Measurements from ENCODE around the gene USP21. TPM values are rescaled to one million over a fixed set of nuclear protein-coding genes. Genes with fewer than 3 reads are reported as not detected.

USP21 gene
- total and polyA plus RNA-seq, 4 donors: 11.0 to 52.1 (median 34.3) TPM

- no peak for DNase-seq (ENCODE audit: low read depth in 4 of 6, low spot score in 6 of 6)
- no peaks in the 10 kb centered on the region for H3K27me3 ChIP-seq (ENCODE audit: control insufficient read depth, insufficient read depth, low read length)
- H3K36me3 ChIP-seq (ENCODE audit: control insufficient read depth, insufficient read depth, low read length): peaks cover 48% of the 10 kb centered on the region
- H3K4me3 ChIP-seq (ENCODE audit: low read depth, low read length): peak overlapping the region; percentile 91
- no peak overlapping the region for H3K27ac ChIP-seq (ENCODE audit: low read depth, low read length)
- no peaks in the 10 kb centered on the region for H3K9me3 ChIP-seq (ENCODE audit: control insufficient read depth, insufficient read depth, low read length)
- 89% methylated on average over 10 of the region's 10 CpGs for WGBS (ENCODE audit: insufficient coverage)
- H3K4me1 ChIP-seq (ENCODE audit: control insufficient read depth, insufficient read depth, low read length): peaks cover 13% of the 10 kb centered on the region
Observed at GRCh38 chr1:161175771-161176453, 16.6 kb downstream of the USP21 start.

GRCh38 chr1:161176468-161177111, 17.3 kb downstream of the USP21 start:
- WGBS (ENCODE audit: insufficient coverage): 37% methylated on average over 6 of the region's 17 CpGs
- Histone ChIP-seq H3K36me3 (ENCODE audit: control insufficient read depth, insufficient read depth, low read length) (peaks cover 41% of the 10 kb centered on the region), H3K4me1 (ENCODE audit: control insufficient read depth, insufficient read depth, low read length) (peaks cover 13% of the 10 kb centered on the region)

DNA sequence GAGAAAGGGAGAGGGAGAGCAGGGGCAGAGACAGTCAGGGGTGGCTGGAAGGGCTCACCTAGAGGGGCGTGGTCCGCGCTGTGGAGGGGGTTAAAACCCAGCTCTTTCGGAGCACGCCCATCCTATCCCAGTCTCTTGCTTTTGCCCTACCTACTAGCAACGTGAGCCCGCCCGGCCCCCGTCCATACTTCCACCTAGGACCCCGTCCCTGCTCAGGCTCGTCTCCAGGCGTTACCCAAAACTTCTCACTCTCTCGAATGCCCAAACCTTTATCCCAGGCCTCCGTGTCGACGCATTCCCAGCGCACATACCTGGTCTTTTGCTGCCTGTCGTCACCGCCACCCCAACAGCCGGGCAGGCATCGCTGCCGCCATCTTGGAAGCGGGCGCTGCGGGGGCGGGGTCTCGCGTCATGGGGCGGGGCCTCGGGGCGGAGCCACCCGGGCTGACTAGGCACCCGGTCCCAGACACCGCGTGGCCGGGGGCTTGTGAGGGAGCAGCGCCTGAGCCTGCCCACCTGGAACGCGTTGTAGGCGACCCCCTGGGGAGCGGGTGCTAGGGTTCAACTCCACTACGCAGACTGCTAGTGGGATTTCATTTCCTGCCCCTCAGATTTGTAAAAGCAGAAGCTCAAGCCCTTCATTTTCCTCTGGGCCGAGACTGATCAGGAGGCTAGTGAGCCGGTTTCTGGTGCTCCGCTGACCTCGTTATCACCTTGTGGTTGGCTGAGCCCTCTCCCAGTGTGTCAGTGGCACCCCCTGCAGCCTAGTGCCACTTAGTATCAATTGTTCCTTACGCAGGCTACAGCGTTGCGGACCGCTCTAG, 18.0 kb downstream of the USP21 start, which contains the start of gene B4GALT3:
B4GALT3 (minus strand) TSS at position 396 of the 824 bp plus-strand sequence. CDS start 1,447 bp downstream, outside the sequence.
- DNase-seq (ENCODE audit: low read depth in 4 of 6, low spot score in 6 of 6): peak in 5 of 6 donors; percentile 71 to 96 (median 82)
- Histone ChIP-seq H3K27me3 (ENCODE audit: control insufficient read depth, insufficient read depth, low read length) (no peaks in the 10 kb centered on the region), H3K9me3 (ENCODE audit: control insufficient read depth, insufficient read depth, low read length) (no peaks in the 10 kb centered on the region), H3K4me3 (ENCODE audit: low read depth, low read length) (peak within 1 kb of the TSS; percentile 91), H3K4me1 (ENCODE audit: control insufficient read depth, insufficient read depth, low read length) (peaks cover 13% of the 10 kb centered on the region), H3K27ac (ENCODE audit: low read depth, low read length) (peak within 1 kb of the TSS; percentile 75), H3K36me3 (ENCODE audit: control insufficient read depth, insufficient read depth, low read length) (peaks cover 34% of the 10 kb centered on the region)
- WGBS (ENCODE audit: insufficient coverage): under 1% methylated on average over 45 of the region's 50 CpGs

More at GRCh38 chr1:161176468-161177111, 17.3 kb downstream of the USP21 start:
- Histone ChIP-seq H3K27ac (ENCODE audit: low read depth, low read length) (peak overlapping the region; percentile 75), H3K27me3 (ENCODE audit: control insufficient read depth, insufficient read depth, low read length) (no peaks in the 10 kb centered on the region), H3K4me3 (ENCODE audit: low read depth, low read length) (peak overlapping the region; percentile 91), H3K9me3 (ENCODE audit: control insufficient read depth, insufficient read depth, low read length) (no peaks in the 10 kb centered on the region)
- DNase-seq (ENCODE audit: low read depth in 4 of 6, low spot score in 6 of 6): no peak

DNA sequence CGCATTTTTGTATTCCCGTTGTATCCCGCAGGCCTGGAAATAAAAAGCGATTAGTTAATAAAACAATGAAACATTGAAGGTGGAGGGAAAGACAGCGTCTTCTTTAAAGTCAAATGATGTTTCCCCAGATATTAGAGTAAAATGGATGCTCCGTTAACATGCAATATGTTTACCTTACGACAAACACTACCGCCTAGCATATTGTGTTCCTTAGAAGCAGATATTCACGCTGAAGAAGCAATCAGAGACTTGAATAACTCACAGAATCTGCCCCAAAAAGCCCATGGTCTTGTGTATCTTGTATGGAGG, 18.6 kb downstream of the USP21 start:
- DNase-seq (ENCODE audit: low read depth in 4 of 6, low spot score in 6 of 6): no peak
- H3K36me3 ChIP-seq (ENCODE audit: control insufficient read depth, insufficient read depth, low read length): peaks cover 28% of the 10 kb centered on the region
- WGBS (ENCODE audit: insufficient coverage): 17% methylated on average over 1 of the region's 9 CpGs
- H3K27ac ChIP-seq (ENCODE audit: low read depth, low read length): peak overlapping the region; percentile 75
- no peaks in the 10 kb centered on the region for H3K27me3 ChIP-seq (ENCODE audit: control insufficient read depth, insufficient read depth, low read length)
- H3K9me3 ChIP-seq (ENCODE audit: control insufficient read depth, insufficient read depth, low read length): no peaks in the 10 kb centered on the region
- peaks cover 13% of the 10 kb centered on the region for H3K4me1 ChIP-seq (ENCODE audit: control insufficient read depth, insufficient read depth, low read length)
- H3K4me3 ChIP-seq (ENCODE audit: low read depth, low read length): peak overlapping the region; percentile 91

- H3K9me3 ChIP-seq (ENCODE audit: control insufficient read depth, insufficient read depth, low read length): no peaks in the 10 kb centered on the region
- H3K4me3 ChIP-seq (ENCODE audit: low read depth, low read length): no peak overlapping the region
- H3K4me1 ChIP-seq (ENCODE audit: control insufficient read depth, insufficient read depth, low read length): peaks cover 13% of the 10 kb centered on the region
- H3K36me3 ChIP-seq (ENCODE audit: control insufficient read depth, insufficient read depth, low read length): peaks cover 15% of the 10 kb centered on the region
- WGBS (ENCODE audit: insufficient coverage): 100% methylated on average over 2 of the region's 3 CpGs
- DNase-seq (ENCODE audit: low read depth in 4 of 6, low spot score in 6 of 6): no peak
- H3K27ac ChIP-seq (ENCODE audit: low read depth, low read length): no peak overlapping the region
- H3K27me3 ChIP-seq (ENCODE audit: control insufficient read depth, insufficient read depth, low read length): no peaks in the 10 kb centered on the region
Observed at GRCh38 chr1:161179698-161180097, 20.4 kb downstream of the USP21 start.

- DNase-seq (ENCODE audit: low read depth in 4 of 6, low spot score in 6 of 6): peak in 1 of 6 donors; percentile 28
- 53% methylated on average over 1 of the region's 1 CpG for WGBS (ENCODE audit: insufficient coverage)
Observed at GRCh38 chr1:161180639-161181038, 21.3 kb downstream of the USP21 start.

DNA sequence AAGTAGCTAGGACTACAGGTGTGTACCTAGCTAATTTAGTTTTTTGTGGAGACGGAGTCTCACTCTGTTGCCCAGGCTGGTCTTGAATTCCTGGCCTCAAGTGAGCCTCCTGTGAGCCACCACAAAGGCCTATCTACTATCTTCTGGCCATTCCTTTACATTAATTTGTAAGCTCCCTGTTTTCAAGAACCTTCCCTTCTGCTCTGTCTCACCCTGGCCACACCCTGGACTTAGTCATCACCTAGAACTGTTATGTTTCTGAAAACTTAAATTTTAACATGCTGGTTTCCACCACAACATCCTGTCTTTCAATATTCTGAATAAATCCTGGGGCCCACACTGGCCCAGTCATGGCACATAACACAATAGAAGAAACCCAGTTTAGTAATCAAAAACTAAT, 22.9 kb downstream of the USP21 start:
- H3K4me3 ChIP-seq (ENCODE audit: low read depth, low read length): no peak overlapping the region
- no peaks in the 10 kb centered on the region for H3K36me3 ChIP-seq (ENCODE audit: control insufficient read depth, insufficient read depth, low read length)
- WGBS (ENCODE audit: insufficient coverage): 100% methylated on average over 1 of the region's 1 CpG
- peaks cover 5% of the 10 kb centered on the region for H3K4me1 ChIP-seq (ENCODE audit: control insufficient read depth, insufficient read depth, low read length)
- no peak for DNase-seq (ENCODE audit: low read depth in 4 of 6, low spot score in 6 of 6)
- H3K27me3 ChIP-seq (ENCODE audit: control insufficient read depth, insufficient read depth, low read length): no peaks in the 10 kb centered on the region
- no peak overlapping the region for H3K27ac ChIP-seq (ENCODE audit: low read depth, low read length)
- no peaks in the 10 kb centered on the region for H3K9me3 ChIP-seq (ENCODE audit: control insufficient read depth, insufficient read depth, low read length)

More at GRCh38 chr1:161180639-161181038, 21.3 kb downstream of the USP21 start:
- Histone ChIP-seq H3K27ac (ENCODE audit: low read depth, low read length) (no peak overlapping the region), H3K9me3 (ENCODE audit: control insufficient read depth, insufficient read depth, low read length) (no peaks in the 10 kb centered on the region), H3K4me3 (ENCODE audit: low read depth, low read length) (no peak overlapping the region), H3K36me3 (ENCODE audit: control insufficient read depth, insufficient read depth, low read length) (peaks cover 6% of the 10 kb centered on the region), H3K27me3 (ENCODE audit: control insufficient read depth, insufficient read depth, low read length) (no peaks in the 10 kb centered on the region), H3K4me1 (ENCODE audit: control insufficient read depth, insufficient read depth, low read length) (peaks cover 13% of the 10 kb centered on the region)

GRCh38 chr1:161185282-161185682, 26.0 kb downstream of the USP21 start:
- H3K27ac ChIP-seq (ENCODE audit: low read depth, low read length): peak overlapping the region; percentile 10

DNA sequence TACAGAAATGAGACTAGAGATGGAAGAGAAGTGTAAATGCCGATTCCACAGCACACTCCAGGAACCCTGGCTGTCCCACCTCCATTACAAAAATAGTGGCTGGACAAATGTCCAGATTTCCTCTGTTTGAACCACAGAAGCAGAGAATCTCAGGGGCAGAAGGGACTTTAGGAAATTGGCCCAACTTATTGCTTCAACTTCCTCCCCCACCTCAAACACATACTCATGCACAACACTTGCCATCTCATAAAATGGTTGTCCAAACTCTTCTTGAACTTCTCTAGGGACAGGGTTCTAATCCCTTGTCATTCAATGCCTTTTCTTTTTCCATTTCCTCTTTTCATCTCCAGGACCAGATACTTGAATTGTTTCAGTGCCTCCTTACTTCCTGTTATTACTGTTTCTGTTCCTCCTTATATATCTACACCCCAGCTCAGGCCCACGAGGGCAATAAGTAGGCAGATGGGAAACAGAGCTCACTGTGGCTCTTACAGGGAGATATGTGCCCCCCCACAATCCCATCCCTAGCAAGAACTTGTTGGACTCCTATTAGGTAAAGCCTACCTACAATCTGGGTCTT, 26.5 kb downstream of the USP21 start:
- WGBS (ENCODE audit: insufficient coverage): 80% methylated on average over 1 of the region's 2 CpGs
- Histone ChIP-seq H3K4me3 (ENCODE audit: low read depth, low read length) (no peak overlapping the region), H3K9me3 (ENCODE audit: control insufficient read depth, insufficient read depth, low read length) (no peaks in the 10 kb centered on the region), H3K4me1 (ENCODE audit: control insufficient read depth, insufficient read depth, low read length) (peaks cover 4% of the 10 kb centered on the region), H3K27ac (ENCODE audit: low read depth, low read length) (peak overlapping the region; percentile 10), H3K27me3 (ENCODE audit: control insufficient read depth, insufficient read depth, low read length) (no peaks in the 10 kb centered on the region), H3K36me3 (ENCODE audit: control insufficient read depth, insufficient read depth, low read length) (peaks cover under 1% of the 10 kb centered on the region)
- no peak for DNase-seq (ENCODE audit: low read depth in 4 of 6, low spot score in 6 of 6)

More at GRCh38 chr1:161185282-161185682, 26.0 kb downstream of the USP21 start:
- Histone ChIP-seq H3K9me3 (ENCODE audit: control insufficient read depth, insufficient read depth, low read length) (no peaks in the 10 kb centered on the region), H3K4me3 (ENCODE audit: low read depth, low read length) (no peak overlapping the region), H3K27me3 (ENCODE audit: control insufficient read depth, insufficient read depth, low read length) (no peaks in the 10 kb centered on the region), H3K36me3 (ENCODE audit: control insufficient read depth, insufficient read depth, low read length) (no peaks in the 10 kb centered on the region), H3K4me1 (ENCODE audit: control insufficient read depth, insufficient read depth, low read length) (no peaks in the 10 kb centered on the region)
- 40% methylated on average over 1 of the region's 3 CpGs for WGBS (ENCODE audit: insufficient coverage)
- DNase-seq (ENCODE audit: low read depth in 4 of 6, low spot score in 6 of 6): peak in 2 of 6 donors; percentile 86 to 94

All from spinal cord (tissue), 10 donors.